HG02943 (cell line): ENCODE data around the gene SVBP.
A peak's percentile ranks its signal among the peaks of the same experiment; 100 is the strongest.
"Not testable (repeated sequence)": the region's sequence is repeated elsewhere in the genome, so short reads cannot be mapped to it uniquely, and the experiment has no call there.

Experiments
- ATAC-seq: cut with Tn5 transposase; IDR thresholded peaks from one replicate; pipeline ENCODE4 v1.9.1; 2021; ENCODE audit warnings: mild to moderate bottlenecking, low read depth, moderate library complexity; ENCODE audit not compliant: unreplicated experiment

Gene SVBP

GRCh38 chr1:42816585-42817439 is at the start of gene SVBP, which contains the start of gene ERMAP:
TSS of gene SVBP (minus strand) at chr1:42817397. CDS start at chr1:42816544, 853 bp downstream.
TSS of gene ERMAP (plus strand) at chr1:42817122. CDS start at chr1:42830449, 13,327 bp downstream.
- peak; percentile 75 for ATAC-seq

GRCh38 chr1:42866549-42866948 is 49.4 kb upstream of the SVBP start:
- no peak for ATAC-seq

- ATAC-seq = no peak
These were observed 43.8 kb upstream of the SVBP start for GRCh38 chr1:42861014-42861399.

- no peak for ATAC-seq
These were observed 43.3 kb upstream of the SVBP start for GRCh38 chr1:42860339-42861013.

- not testable (repeated sequence) for ATAC-seq
These were observed 42.2 kb upstream of the SVBP start for GRCh38 chr1:42859366-42859765.

GRCh38 chr1:42856554-42856953 is 39.4 kb upstream of the SVBP start:
- not testable (repeated sequence) for ATAC-seq

- ATAC-seq = no peak
These were observed 36.1 kb upstream of the SVBP start for GRCh38 chr1:42853116-42853884.

GRCh38 chr1:42852608-42852980 is 35.4 kb upstream of the SVBP start:
- no peak for ATAC-seq

- no peak for ATAC-seq
These were observed 34.9 kb upstream of the SVBP start for GRCh38 chr1:42851960-42852607.

- no peak for ATAC-seq
These were observed 34.2 kb upstream of the SVBP start for GRCh38 chr1:42851420-42851819.

- no peak for ATAC-seq
These were observed 32.7 kb upstream of the SVBP start for GRCh38 chr1:42849944-42850343.

- no peak for ATAC-seq
These were observed 31.8 kb upstream of the SVBP start for GRCh38 chr1:42848823-42849537.

GRCh38 chr1:42847721-42848460 is 30.7 kb upstream of the SVBP start:
- ATAC-seq = no peak

GRCh38 chr1:42847111-42847595 is 30.0 kb upstream of the SVBP start:
- no peak for ATAC-seq

GRCh38 chr1:42846257-42847110 is 29.3 kb upstream of the SVBP start, which contains the start of gene ZNF691:
TSS of gene ZNF691 (plus strand) at chr1:42846613. CDS start at chr1:42849659, 3,046 bp downstream.
- ATAC-seq = peak; percentile 93

GRCh38 chr1:42845866-42846256 is 28.7 kb upstream of the SVBP start:
- peak; percentile 25 for ATAC-seq

- no peak for ATAC-seq
These were observed 28.0 kb upstream of the SVBP start for GRCh38 chr1:42845193-42845592.

GRCh38 chr1:42844592-42845140 is 27.5 kb upstream of the SVBP start:
- ATAC-seq = no peak
